Skin epidermis (tissue), 12 donors: ENCODE measurements around the gene WDR93.
A peak's percentile ranks its signal among the peaks of the same experiment; 100 is the strongest.

ENCODE experiments used
- H3K27ac ChIP-seq, 21 experiments: fragments of 200-600 bp; sonication (generic) in 11 of 21; one replicate each; pipeline ENCODE4 v1.5.0; 2020; ENCODE audit warnings: mild to moderate bottlenecking in 3 of 21, inconsistent platforms in 2 of 21, moderate library complexity in 2 of 21
- H3K4me3 ChIP-seq, 7 experiments: fragments of 200-600 bp; sonication (generic) in 2 of 7; one replicate each; pipeline ENCODE4 v1.5.0; 2020; ENCODE audit warnings: inconsistent platforms in 2 of 7, mild to moderate bottlenecking in 2 of 7, moderate library complexity in 1 of 7

Gene WDR93

GRCh38 chr15:89761009-89761831 is 70.6 kb downstream of the WDR93 start:
- Histone ChIP-seq H3K4me3 (no peak overlapping the region), H3K27ac (peak overlapping the region in 4 of 21 experiments; percentile 2 to 42 (median 20))

- Histone ChIP-seq H3K4me3 (no peak overlapping the region), H3K27ac (peak overlapping the region in 3 of 21 experiments; percentile 18 to 42 (median 21))
Measured at GRCh38 chr15:89761929-89762328, 71.3 kb downstream of the WDR93 start.

GRCh38 chr15:89765694-89766093 is 75.1 kb downstream of the WDR93 start:
- Histone ChIP-seq H3K27ac (no peak overlapping the region), H3K4me3 (no peak overlapping the region)

GRCh38 chr15:89766357-89767311 is 76.0 kb downstream of the WDR93 start:
- Histone ChIP-seq H3K27ac (no peak overlapping the region), H3K4me3 (no peak overlapping the region)

- Histone ChIP-seq H3K4me3 (no peak overlapping the region), H3K27ac (no peak overlapping the region)
Measured at GRCh38 chr15:89767411-89767915, 76.9 kb downstream of the WDR93 start.

- H3K4me3 ChIP-seq: no peak overlapping the region
- no peak overlapping the region for H3K27ac ChIP-seq
Measured at GRCh38 chr15:89768071-89768500, 77.5 kb downstream of the WDR93 start.

- H3K27ac ChIP-seq: no peak overlapping the region
- H3K4me3 ChIP-seq: no peak overlapping the region
Measured at GRCh38 chr15:89769366-89769765, 78.8 kb downstream of the WDR93 start.

- no peak overlapping the region for H3K4me3 ChIP-seq
- H3K27ac ChIP-seq: peak overlapping the region in 2 of 21 experiments; percentile 18 to 26
Measured at GRCh38 chr15:89770041-89770440, 79.4 kb downstream of the WDR93 start.

- H3K4me3 ChIP-seq: no peak overlapping the region
- no peak overlapping the region for H3K27ac ChIP-seq
Measured at GRCh38 chr15:89772932-89773583, 82.4 kb downstream of the WDR93 start.

GRCh38 chr15:89774492-89774891 is 83.9 kb downstream of the WDR93 start:
- no peak overlapping the region for H3K4me3 ChIP-seq
- H3K27ac ChIP-seq: peak overlapping the region in 7 of 21 experiments; percentile 1 to 47 (median 33)

GRCh38 chr15:89775815-89776214 is 85.2 kb downstream of the WDR93 start:
- H3K4me3 ChIP-seq: peak overlapping the region; percentile 13 to 42 (median 31)
- peak overlapping the region in 11 of 21 experiments; percentile 1 to 70 (median 49) for H3K27ac ChIP-seq

- Histone ChIP-seq H3K27ac (peak within 1 kb of the TSS in 19 of 21 experiments; percentile 1 to 72 (median 46)), H3K4me3 (peak within 1 kb of the TSS; percentile 13 to 42 (median 31))
Measured at GRCh38 chr15:89776274-89777072, 85.9 kb downstream of the WDR93 start, which contains the start of gene MESP2. Gene MESP2, plus strand, starts transcription at chr15:89776332. Its CDS starts 26 bp downstream, at chr15:89776358.

GRCh38 chr15:89777073-89777751 is 86.6 kb downstream of the WDR93 start:
- Histone ChIP-seq H3K4me3 (peak overlapping the region in 6 of 7 experiments; percentile 13 to 42 (median 27)), H3K27ac (peak overlapping the region in 10 of 21 experiments; percentile 3 to 72 (median 60))

GRCh38 chr15:89777782-89778380 is 87.3 kb downstream of the WDR93 start:
- Histone ChIP-seq H3K4me3 (no peak overlapping the region), H3K27ac (peak overlapping the region in 4 of 21 experiments; percentile 22 to 64 (median 52))

GRCh38 chr15:89778861-89779260 is 88.2 kb downstream of the WDR93 start:
- Histone ChIP-seq H3K4me3 (no peak overlapping the region), H3K27ac (peak overlapping the region in 5 of 21 experiments; percentile 11 to 64 (median 24))

- H3K4me3 ChIP-seq: no peak overlapping the region
- peak overlapping the region in 13 of 21 experiments; percentile 0 to 81 (median 69) for H3K27ac ChIP-seq
Measured at GRCh38 chr15:89780601-89781000, 90.0 kb downstream of the WDR93 start.

GRCh38 chr15:89781055-89781454 is 90.4 kb downstream of the WDR93 start:
- Histone ChIP-seq H3K4me3 (no peak overlapping the region), H3K27ac (peak overlapping the region in 18 of 21 experiments; percentile 14 to 81 (median 67))
